GM12874 (cell line): Measurements from ENCODE around the gene MSRB1.

Experiments used
- TF ChIP-seq, protein P1 (sequence below): IDR thresholded peaks from 2 replicates; pipeline ENCODE4 v1.5.1; 2011; ENCODE audit warnings: low read depth, mild to moderate bottlenecking, control low read depth, low read length, moderate library complexity; ENCODE audit not compliant: insufficient read depth

Gene MSRB1

DNA sequence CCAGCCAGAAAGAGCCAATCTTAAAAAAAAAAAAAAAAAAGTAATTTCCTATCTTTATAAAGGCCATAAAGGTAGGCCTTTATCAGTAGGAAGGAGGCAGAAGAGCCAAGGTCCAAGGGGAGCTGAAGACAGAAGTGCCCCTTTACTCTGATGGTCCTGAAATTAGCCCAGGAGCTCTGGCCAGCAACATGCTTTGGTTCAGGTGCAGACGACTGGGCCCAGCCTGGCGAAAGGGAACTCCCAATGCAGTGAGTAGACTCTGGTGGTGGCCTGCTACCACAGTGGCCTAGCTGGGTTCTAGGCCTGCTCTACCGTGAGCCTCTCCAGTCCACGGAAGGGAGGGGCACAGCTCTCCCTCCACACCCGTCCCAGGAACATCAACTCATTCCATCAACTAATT lies 47.9 kb downstream of the MSRB1 start:
- TF ChIP-seq, protein P1, sequence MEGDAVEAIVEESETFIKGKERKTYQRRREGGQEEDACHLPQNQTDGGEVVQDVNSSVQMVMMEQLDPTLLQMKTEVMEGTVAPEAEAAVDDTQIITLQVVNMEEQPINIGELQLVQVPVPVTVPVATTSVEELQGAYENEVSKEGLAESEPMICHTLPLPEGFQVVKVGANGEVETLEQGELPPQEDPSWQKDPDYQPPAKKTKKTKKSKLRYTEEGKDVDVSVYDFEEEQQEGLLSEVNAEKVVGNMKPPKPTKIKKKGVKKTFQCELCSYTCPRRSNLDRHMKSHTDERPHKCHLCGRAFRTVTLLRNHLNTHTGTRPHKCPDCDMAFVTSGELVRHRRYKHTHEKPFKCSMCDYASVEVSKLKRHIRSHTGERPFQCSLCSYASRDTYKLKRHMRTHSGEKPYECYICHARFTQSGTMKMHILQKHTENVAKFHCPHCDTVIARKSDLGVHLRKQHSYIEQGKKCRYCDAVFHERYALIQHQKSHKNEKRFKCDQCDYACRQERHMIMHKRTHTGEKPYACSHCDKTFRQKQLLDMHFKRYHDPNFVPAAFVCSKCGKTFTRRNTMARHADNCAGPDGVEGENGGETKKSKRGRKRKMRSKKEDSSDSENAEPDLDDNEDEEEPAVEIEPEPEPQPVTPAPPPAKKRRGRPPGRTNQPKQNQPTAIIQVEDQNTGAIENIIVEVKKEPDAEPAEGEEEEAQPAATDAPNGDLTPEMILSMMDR = no peak

GRCh38 chr16:1890708-1891050 lies 52.3 kb downstream of the MSRB1 start:
- TF ChIP-seq, protein P1 = no peak

DNA sequence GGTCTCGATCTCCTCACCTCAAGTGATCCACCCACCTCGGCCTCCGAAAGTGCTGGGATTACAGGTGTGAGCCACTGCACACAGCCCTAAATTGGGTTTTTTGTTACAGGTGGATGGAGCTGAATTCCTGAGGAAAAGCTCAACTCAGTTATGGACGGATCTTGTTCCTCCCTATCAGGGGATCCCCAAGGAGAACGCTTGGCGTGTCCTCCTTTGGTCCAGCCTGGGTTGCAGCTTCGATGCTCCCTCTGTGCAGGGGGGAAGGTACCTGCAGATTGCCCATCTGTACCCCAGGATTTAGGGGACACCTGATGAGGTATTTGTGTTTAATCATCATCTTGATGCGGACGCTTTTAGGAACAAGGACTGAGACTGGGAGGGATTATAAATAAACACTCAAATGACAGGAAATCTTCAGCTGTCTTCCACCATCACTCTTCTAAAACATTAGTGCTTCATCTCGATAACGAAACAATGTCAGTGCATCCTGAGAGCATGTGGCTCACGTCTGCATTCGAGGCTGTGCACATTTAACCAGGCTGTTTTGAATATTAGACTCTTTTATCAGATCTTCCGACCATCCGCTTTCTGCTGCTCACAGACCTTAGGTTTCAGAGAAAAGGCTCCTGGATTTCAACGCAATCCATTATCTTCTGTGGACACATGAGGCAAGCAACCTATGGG lies 52.8 kb downstream of the MSRB1 start:
- TF ChIP-seq, protein P1 = no peak
